Ecto neural progenitor cell (in vitro differentiated cells): ENCODE results near the gene USP3.
A peak's percentile ranks its signal among the peaks of the same experiment; 100 is the strongest.
"Not testable (repeated sequence)": the region's sequence is repeated elsewhere in the genome, so short reads cannot be mapped to it uniquely, and the experiment has no call there.

Experiments used
- DNase-seq: peaks from one replicate; pipeline ENCODE4 v3.0.0-alpha.2; 2018; ENCODE audit warnings: low spot score

Gene USP3

GRCh38 chr15:63478243-63478642, 26.1 kb upstream of the USP3 start:
- DNase-seq: no peak

GRCh38 chr15:63480441-63480821, 24.0 kb upstream of the USP3 start:
- no peak for DNase-seq

GRCh38 chr15:63481105-63481810, 23.1 kb upstream of the USP3 start:
- DNase-seq: no peak

- DNase-seq: no peak
Observed at GRCh38 chr15:63482874-63483323, 21.5 kb upstream of the USP3 start.

GRCh38 chr15:63483521-63484371, 20.6 kb upstream of the USP3 start:
- no peak for DNase-seq

- DNase-seq: no peak
Observed at GRCh38 chr15:63484433-63485186, 19.8 kb upstream of the USP3 start.

- peak; percentile 90 for DNase-seq
Observed at GRCh38 chr15:63487076-63487757, 17.2 kb upstream of the USP3 start.

- DNase-seq: not testable (repeated sequence)
Observed at GRCh38 chr15:63487758-63488397, 16.5 kb upstream of the USP3 start.

GRCh38 chr15:63488398-63488960, 15.9 kb upstream of the USP3 start:
- no peak for DNase-seq

- no peak for DNase-seq
Observed at GRCh38 chr15:63489352-63489751, 15.0 kb upstream of the USP3 start.

- DNase-seq: no peak
Observed at GRCh38 chr15:63490345-63491034, 13.9 kb upstream of the USP3 start.

- no peak for DNase-seq
Observed at GRCh38 chr15:63491116-63491827, 13.1 kb upstream of the USP3 start.

- DNase-seq: no peak
Observed at GRCh38 chr15:63491979-63492378, 12.4 kb upstream of the USP3 start.

GRCh38 chr15:63492541-63493077, 11.8 kb upstream of the USP3 start:
- no peak for DNase-seq

- DNase-seq: no peak
Observed at GRCh38 chr15:63493436-63493835, 11.0 kb upstream of the USP3 start.

- DNase-seq: no peak
Observed at GRCh38 chr15:63494408-63494807, 10.0 kb upstream of the USP3 start.

GRCh38 chr15:63495343-63495742, 9.1 kb upstream of the USP3 start:
- no peak for DNase-seq

- DNase-seq: no peak
Observed at GRCh38 chr15:63495780-63496488, 8.5 kb upstream of the USP3 start.
